ENCODE measurements around the gene RFWD3.
"Not testable (repeated sequence)": the region's sequence is repeated elsewhere in the genome, so short reads cannot be mapped to it uniquely, and the experiment has no call there.

The RFWD3 gene

DNA sequence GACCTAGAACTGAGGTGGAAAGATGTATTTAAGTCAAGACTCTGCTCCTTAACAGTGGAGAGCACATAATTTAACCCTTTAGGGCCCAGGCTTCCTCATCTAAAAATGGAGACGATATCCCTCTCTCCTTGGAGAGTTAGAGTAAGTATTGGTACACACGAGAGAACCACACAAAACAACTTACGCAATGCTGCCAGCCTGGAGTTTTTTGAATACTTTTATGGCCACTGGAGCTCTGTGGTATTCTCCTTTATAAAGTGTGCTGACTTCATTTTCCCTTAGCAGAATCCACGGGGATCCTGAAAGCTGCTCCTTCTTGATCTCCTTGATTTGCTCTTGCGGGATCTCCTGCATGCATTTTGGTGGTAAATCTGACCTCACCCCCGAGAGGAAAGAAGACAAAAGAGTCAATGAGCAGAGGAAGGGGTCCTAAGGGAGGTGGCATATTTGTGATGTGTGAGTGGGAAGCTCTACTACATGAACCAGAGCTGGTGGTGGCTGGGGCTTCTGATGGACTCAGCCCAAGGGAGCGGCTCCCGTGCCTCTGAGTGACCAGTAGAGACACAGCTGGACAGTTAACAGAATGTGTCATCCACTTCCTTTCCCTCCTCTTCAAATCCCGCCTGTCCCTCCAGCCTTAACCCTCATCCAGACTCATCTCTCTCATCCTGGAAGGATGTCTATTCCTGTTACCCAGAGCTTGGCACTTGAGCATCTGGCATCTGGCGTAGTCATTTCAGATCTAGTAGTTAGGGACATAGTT, 24.6 kb upstream of the RFWD3 start:
- Mint-ChIP-seq H3K36me3 (ENCODE audit: low read depth) (peaks cover 50% of the 10 kb centered on the region), H3K27me3 (ENCODE audit: low read depth) (no peaks in the 10 kb centered on the region), H3K27ac (no peak overlapping the region), H3K9me3 (no peaks in the 10 kb centered on the region), H3K4me1 (ENCODE audit: low read depth) (peaks cover 16% of the 10 kb centered on the region), H3K4me3 (no peak overlapping the region)

DNA sequence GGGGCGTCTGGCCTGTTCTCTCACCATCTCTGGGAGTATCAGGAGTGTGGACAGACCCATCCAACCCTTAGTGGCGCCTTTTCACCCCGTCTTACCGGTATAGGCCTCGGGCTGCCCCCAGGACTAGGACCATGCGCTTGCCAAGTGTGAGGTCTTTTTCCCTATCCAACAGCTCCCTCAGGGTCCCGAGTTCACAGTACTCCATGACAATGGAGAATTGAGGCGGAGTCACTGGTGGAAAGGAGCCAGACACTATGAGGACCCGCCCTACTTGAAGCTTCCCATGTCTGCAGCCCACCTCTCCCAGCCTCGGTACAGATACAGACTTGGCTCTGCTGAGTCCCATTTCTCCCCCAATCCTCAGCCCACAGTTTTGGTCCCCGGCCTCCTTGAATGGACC, 15.9 kb upstream of the RFWD3 start:
- Mint-ChIP-seq H3K4me1 (ENCODE audit: low read depth) (peaks cover 2% of the 10 kb centered on the region), H3K27ac (no peak overlapping the region), H3K36me3 (ENCODE audit: low read depth) (peaks cover 31% of the 10 kb centered on the region), H3K9me3 (no peaks in the 10 kb centered on the region), H3K4me3 (no peak overlapping the region), H3K27me3 (ENCODE audit: low read depth) (no peaks in the 10 kb centered on the region)

DNA sequence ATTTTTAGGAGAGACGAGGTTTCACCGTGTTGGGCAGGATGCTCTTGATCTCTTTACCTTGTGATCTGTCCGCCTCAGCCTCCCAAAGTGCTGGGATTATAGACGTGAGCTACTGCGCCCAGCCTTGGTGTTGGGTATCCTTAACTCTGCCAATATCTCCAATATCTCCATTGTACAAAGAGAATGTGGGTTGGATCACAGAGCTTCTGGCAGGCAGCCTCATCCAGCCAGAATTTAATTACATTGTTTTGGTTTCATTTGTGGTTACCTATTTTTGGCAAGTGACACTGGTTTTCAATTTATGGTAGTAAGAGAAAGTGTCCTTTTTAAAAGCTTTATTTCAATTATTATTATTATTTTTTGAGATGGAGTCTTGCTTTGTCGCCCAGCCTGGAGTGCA, 14.0 kb upstream of the RFWD3 start:
- Mint-ChIP-seq H3K27me3 (ENCODE audit: low read depth) (no peaks in the 10 kb centered on the region), H3K4me1 (ENCODE audit: low read depth) (no peaks in the 10 kb centered on the region), H3K4me3 (no peak overlapping the region), H3K27ac (no peak overlapping the region), H3K9me3 (no peaks in the 10 kb centered on the region), H3K36me3 (ENCODE audit: low read depth) (peaks cover 35% of the 10 kb centered on the region)

- H3K27me3 Mint-ChIP-seq (ENCODE audit: low read depth) = no peaks in the 10 kb centered on the region
- no peaks in the 10 kb centered on the region for H3K4me1 Mint-ChIP-seq (ENCODE audit: low read depth)
- H3K36me3 Mint-ChIP-seq (ENCODE audit: low read depth) = peaks cover 35% of the 10 kb centered on the region
- no peak overlapping the region for H3K4me3 Mint-ChIP-seq
- H3K9me3 Mint-ChIP-seq = no peaks in the 10 kb centered on the region
- H3K27ac Mint-ChIP-seq = peak overlapping the region; percentile 26
These were observed 13.3 kb upstream of the RFWD3 start for GRCh38 chr16:74679983-74680382.

DNA sequence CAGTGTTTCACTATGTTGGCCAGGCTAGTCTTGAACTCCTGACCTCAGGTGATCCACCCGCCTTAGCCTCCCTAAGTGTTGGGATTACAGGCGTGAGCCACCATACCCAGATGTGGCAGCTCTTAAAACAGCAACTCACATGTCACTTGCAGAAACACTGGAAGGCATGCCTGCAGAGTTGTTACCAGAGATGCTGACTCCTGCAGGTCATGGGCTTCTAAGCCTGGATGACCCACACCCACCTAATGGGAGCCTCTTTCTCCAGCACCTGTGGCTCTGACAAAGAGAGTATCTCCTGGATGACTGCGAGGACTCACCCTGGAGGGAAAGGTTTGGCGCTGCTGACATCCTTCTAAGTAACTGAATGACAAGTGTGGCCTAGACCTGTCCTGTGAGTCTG, 11.2 kb upstream of the RFWD3 start:
- Mint-ChIP-seq H3K4me3 (no peak overlapping the region), H3K27ac (no peak overlapping the region), H3K9me3 (no peaks in the 10 kb centered on the region), H3K27me3 (ENCODE audit: low read depth) (no peaks in the 10 kb centered on the region), H3K36me3 (ENCODE audit: low read depth) (peaks cover 38% of the 10 kb centered on the region), H3K4me1 (ENCODE audit: low read depth) (no peaks in the 10 kb centered on the region)

- Mint-ChIP-seq H3K36me3 (ENCODE audit: low read depth) (peaks cover 43% of the 10 kb centered on the region), H3K27me3 (ENCODE audit: low read depth) (no peaks in the 10 kb centered on the region)
These were observed 7.2 kb upstream of the RFWD3 start for GRCh38 chr16:74673876-74674275.

GRCh38 chr16:74668877-74669276, 2.2 kb upstream of the RFWD3 start:
- Mint-ChIP-seq H3K36me3 (ENCODE audit: low read depth) (peaks cover 30% of the 10 kb centered on the region), H3K4me1 (ENCODE audit: low read depth) (peaks cover 17% of the 10 kb centered on the region)
- H3K27ac Mint-ChIP-seq; H3K9me3 Mint-ChIP-seq; H3K4me3 Mint-ChIP-seq; H3K27me3 Mint-ChIP-seq (ENCODE audit: low read depth): not testable (repeated sequence)

More at GRCh38 chr16:74673876-74674275, 7.2 kb upstream of the RFWD3 start:
- Mint-ChIP-seq H3K9me3 (no peaks in the 10 kb centered on the region), H3K4me3 (no peak overlapping the region), H3K27ac (no peak overlapping the region), H3K4me1 (ENCODE audit: low read depth) (no peaks in the 10 kb centered on the region)

DNA sequence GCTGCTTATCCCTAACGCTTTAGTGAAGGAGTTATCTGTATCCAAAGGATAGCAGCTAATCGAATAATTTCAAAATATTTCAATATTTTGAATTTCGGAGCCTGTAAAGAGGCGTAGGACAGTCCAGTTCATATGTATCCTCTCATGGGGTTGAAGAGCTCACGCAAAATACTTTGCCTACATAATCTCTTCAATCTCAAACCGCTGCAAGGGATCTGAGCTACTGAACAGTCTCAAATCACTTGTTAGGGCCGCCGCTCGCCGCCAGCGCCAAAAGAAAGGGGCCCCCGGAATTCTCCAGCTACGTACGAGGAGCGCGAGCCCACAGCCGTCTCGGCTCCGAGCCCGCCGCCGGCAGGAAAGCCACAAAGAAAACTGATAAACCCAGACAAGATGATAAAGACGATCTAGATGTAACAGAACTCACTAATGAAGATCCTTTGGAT, 601 bp upstream of the RFWD3 start:
- peak overlapping the region; percentile 94 for H3K27ac Mint-ChIP-seq
- H3K27me3 Mint-ChIP-seq (ENCODE audit: low read depth) = no peaks in the 10 kb centered on the region
- peaks cover 3% of the 10 kb centered on the region for H3K9me3 Mint-ChIP-seq
- H3K4me3 Mint-ChIP-seq = peak overlapping the region; percentile 93
- H3K4me1 Mint-ChIP-seq (ENCODE audit: low read depth) = peaks cover 29% of the 10 kb centered on the region
- H3K36me3 Mint-ChIP-seq (ENCODE audit: low read depth) = peaks cover 31% of the 10 kb centered on the region

DNA sequence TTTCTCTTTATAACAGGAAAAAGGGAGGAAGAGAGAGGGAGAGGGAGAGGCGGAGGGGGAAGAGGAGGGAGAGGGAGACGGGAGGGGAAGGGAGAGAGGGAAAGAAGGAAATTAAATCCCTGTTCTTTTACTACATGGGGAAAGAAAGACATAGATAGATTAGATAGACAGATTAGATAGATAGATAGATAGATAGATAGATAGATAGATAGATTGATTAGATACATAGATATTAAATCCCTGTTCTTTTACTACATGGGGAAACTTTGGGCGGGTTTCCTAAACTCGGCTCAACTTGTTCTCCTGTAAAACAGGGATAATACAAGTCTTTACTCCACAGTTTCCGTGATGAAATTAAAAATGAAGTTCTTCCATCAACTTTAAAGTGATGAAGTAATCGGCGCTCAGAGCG, 661 bp downstream of the RFWD3 start:
- H3K4me3 Mint-ChIP-seq = peak overlapping the region; percentile 93
- H3K9me3 Mint-ChIP-seq = peaks cover 3% of the 10 kb centered on the region
- no peaks in the 10 kb centered on the region for H3K27me3 Mint-ChIP-seq (ENCODE audit: low read depth)
- peak overlapping the region; percentile 94 for H3K27ac Mint-ChIP-seq
- H3K4me1 Mint-ChIP-seq (ENCODE audit: low read depth) = peaks cover 33% of the 10 kb centered on the region
- H3K36me3 Mint-ChIP-seq (ENCODE audit: low read depth) = peaks cover 26% of the 10 kb centered on the region

- peaks cover 60% of the 10 kb centered on the region for H3K4me1 Mint-ChIP-seq (ENCODE audit: low read depth)
- no peak overlapping the region for H3K4me3 Mint-ChIP-seq
- no peaks in the 10 kb centered on the region for H3K9me3 Mint-ChIP-seq
- H3K27ac Mint-ChIP-seq = no peak overlapping the region
- peaks cover 56% of the 10 kb centered on the region for H3K36me3 Mint-ChIP-seq (ENCODE audit: low read depth)
- H3K27me3 Mint-ChIP-seq (ENCODE audit: low read depth) = no peaks in the 10 kb centered on the region
These were observed 5.6 kb downstream of the RFWD3 start for GRCh38 chr16:74661064-74661463.

GRCh38 chr16:74660383-74660782, 6.3 kb downstream of the RFWD3 start:
- H3K27me3 Mint-ChIP-seq (ENCODE audit: low read depth) = no peaks in the 10 kb centered on the region
- peaks cover 64% of the 10 kb centered on the region for H3K4me1 Mint-ChIP-seq (ENCODE audit: low read depth)
- H3K9me3 Mint-ChIP-seq = no peaks in the 10 kb centered on the region
- peaks cover 59% of the 10 kb centered on the region for H3K36me3 Mint-ChIP-seq (ENCODE audit: low read depth)
- H3K27ac Mint-ChIP-seq = no peak overlapping the region
- no peak overlapping the region for H3K4me3 Mint-ChIP-seq

- Mint-ChIP-seq H3K27ac (peak overlapping the region; percentile 52), H3K4me3 (no peak overlapping the region), H3K27me3 (ENCODE audit: low read depth) (no peaks in the 10 kb centered on the region), H3K36me3 (ENCODE audit: low read depth) (peaks cover 59% of the 10 kb centered on the region), H3K4me1 (ENCODE audit: low read depth) (peaks cover 63% of the 10 kb centered on the region), H3K9me3 (no peaks in the 10 kb centered on the region)
These were observed 7.6 kb downstream of the RFWD3 start for GRCh38 chr16:74659041-74659440.

DNA sequence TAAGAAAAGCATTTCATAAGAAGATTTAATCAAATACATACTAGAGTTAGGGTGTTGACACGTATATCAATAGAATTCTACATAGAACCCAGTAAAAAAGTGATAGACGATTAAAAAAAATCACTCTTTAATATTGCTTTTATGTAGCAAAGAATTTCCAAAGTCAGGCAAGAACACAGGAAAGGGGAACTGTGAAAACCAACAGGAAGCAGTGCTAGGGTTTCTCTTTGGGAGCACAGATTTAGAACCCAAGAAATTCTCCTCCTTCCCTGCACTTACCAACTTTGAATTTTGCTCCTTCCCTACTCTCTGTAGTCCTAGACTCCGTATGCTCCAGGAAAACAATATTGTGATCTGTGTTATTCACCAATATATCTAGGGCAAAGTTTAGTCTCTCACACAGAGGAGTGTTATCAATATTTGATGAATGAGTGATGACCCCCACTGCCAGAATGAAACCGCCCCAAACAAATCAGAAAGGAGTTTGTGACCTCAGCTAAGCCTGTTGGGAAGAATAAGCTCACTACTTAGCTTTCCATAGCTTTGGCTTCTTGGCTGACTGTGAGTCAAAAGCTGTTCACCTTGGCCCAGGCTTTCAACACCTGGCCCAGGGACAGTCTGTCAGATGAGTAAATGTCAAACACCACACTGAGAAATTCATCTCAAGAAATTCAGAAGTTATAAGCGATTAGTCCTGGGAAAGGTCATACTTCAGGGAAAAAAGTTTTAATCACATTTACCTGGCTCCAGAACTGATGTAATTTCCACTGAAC, 8.6 kb downstream of the RFWD3 start:
- H3K27ac Mint-ChIP-seq = peak overlapping the region; percentile 29

GRCh38 chr16:74654536-74655050, 12.1 kb downstream of the RFWD3 start:
- Mint-ChIP-seq H3K4me1 (ENCODE audit: low read depth) (peaks cover 40% of the 10 kb centered on the region), H3K27ac (no peak overlapping the region), H3K27me3 (ENCODE audit: low read depth) (no peaks in the 10 kb centered on the region), H3K4me3 (no peak overlapping the region), H3K9me3 (no peaks in the 10 kb centered on the region), H3K36me3 (ENCODE audit: low read depth) (peaks cover 47% of the 10 kb centered on the region)

More for the DNA sequence above, 8.6 kb downstream of the RFWD3 start:
- Mint-ChIP-seq H3K4me3 (no peak overlapping the region), H3K27me3 (ENCODE audit: low read depth) (no peaks in the 10 kb centered on the region), H3K4me1 (ENCODE audit: low read depth) (peaks cover 55% of the 10 kb centered on the region), H3K9me3 (no peaks in the 10 kb centered on the region), H3K36me3 (ENCODE audit: low read depth) (peaks cover 53% of the 10 kb centered on the region)

- peaks cover 40% of the 10 kb centered on the region for H3K36me3 Mint-ChIP-seq (ENCODE audit: low read depth)
- not testable (repeated sequence) for H3K9me3 Mint-ChIP-seq; H3K4me3 Mint-ChIP-seq; H3K27me3 Mint-ChIP-seq (ENCODE audit: low read depth)
- peaks cover 26% of the 10 kb centered on the region for H3K4me1 Mint-ChIP-seq (ENCODE audit: low read depth)
- peak overlapping the region; percentile 67 for H3K27ac Mint-ChIP-seq
These were observed 13.8 kb downstream of the RFWD3 start for GRCh38 chr16:74652883-74653282.
